NCI-H226 (cell line): ENCODE measurements around the gene ITIH5.

Experiments
- DNase-seq: peaks from one replicate; pipeline ENCODE4 v3.0.0-alpha.2; 2015

ITIH5 gene

GRCh38 chr10:7625836-7626235 is 40.9 kb downstream of the ITIH5 start:
- DNase-seq, result peak; percentile 21

GRCh38 chr10:7625009-7625408 is 41.8 kb downstream of the ITIH5 start:
- DNase-seq, result no peak

DNA sequence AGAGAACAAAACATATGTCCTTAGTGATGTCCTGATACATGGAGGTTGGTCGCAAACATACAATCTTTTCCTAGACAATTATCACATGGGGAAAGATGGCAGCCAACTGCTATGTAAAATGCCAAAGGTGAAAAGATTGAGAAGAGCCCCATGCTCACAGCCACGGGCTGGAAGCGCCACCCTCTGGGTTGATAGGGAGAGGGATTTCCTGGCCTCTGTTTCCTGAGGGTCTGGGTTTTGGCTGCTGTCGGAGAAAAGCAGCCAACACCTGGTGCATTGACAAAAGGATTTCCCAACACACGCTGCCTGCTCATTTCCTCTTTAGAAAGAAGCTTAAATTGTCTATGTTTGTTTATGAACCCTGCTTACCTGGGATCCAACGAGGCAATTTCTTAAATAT is 43.8 kb downstream of the ITIH5 start:
- no peak for DNase-seq

DNA sequence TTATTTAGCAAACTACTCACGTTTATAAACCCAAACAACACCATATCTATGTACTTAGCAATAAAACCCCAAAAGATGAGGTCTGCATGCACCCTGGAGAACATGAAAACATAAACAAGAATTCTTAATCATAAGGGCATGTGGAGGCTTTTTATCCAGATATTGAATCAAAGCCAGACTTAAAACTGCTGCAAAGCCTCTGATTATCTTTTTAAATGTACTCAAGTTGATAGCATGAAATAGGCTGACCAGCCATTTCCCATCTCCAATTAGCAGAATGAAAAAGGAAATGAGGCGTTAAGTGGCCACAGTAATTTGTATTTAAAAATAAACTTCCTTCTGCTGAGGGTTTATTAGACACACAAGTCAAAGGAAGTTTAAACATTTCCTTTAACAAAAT is 48.3 kb downstream of the ITIH5 start:
- no peak for DNase-seq

DNA sequence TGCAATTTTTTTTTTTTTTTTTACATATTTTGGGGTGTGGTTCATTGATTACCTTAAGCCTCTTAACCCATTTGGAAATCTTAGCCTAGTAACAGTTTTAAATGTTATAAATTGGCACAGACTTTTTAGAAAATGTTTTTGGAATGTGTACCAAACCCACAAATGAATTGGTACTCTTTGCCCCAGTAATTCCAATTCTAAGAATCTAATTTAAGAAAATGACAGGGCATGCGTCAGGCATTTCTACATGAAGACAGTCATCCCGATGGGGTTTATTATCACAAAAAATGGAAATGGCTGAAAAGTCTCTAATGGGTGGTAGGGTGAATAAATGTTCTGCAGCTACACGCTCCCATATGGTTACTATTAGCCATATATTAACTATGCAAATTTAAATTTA is 54.9 kb downstream of the ITIH5 start:
- DNase-seq, result no peak

GRCh38 chr10:7610651-7611389 is 55.9 kb downstream of the ITIH5 start:
- DNase-seq, result peak; percentile 64

GRCh38 chr10:7610026-7610425 is 56.7 kb downstream of the ITIH5 start:
- no peak for DNase-seq

DNA sequence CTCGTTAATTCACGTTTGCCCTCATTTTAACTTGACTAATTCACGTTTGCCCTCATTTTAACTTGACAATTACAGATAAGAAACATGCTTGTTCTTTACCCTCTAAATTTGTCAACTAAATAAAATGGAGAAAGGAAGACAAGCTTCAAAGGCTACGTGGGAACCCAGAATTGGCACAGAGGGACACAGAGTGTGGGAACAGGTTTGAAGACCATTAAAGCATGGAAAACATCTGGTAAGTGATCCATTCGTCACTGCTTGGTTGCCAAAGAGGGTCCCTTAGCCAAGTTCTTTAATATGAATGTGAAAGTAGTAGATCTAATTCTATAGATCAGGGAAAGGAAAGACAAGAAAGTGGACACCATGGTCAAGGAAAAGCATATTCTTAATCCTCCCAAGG is 57.2 kb downstream of the ITIH5 start:
- no peak for DNase-seq

GRCh38 chr10:7608001-7608400 is 58.8 kb downstream of the ITIH5 start:
- no peak for DNase-seq

- DNase-seq, result peak; percentile 40
Observed at GRCh38 chr10:7606951-7607404, 59.8 kb downstream of the ITIH5 start.

- DNase-seq, result peak; percentile 19
Observed at GRCh38 chr10:7605565-7606295, 61.0 kb downstream of the ITIH5 start.

- no peak for DNase-seq
Observed at GRCh38 chr10:7601023-7601656, 65.6 kb downstream of the ITIH5 start.

- no peak for DNase-seq
Observed at GRCh38 chr10:7598771-7599170, 68.0 kb downstream of the ITIH5 start.

GRCh38 chr10:7596356-7596755 is 70.4 kb downstream of the ITIH5 start:
- no peak for DNase-seq

DNA sequence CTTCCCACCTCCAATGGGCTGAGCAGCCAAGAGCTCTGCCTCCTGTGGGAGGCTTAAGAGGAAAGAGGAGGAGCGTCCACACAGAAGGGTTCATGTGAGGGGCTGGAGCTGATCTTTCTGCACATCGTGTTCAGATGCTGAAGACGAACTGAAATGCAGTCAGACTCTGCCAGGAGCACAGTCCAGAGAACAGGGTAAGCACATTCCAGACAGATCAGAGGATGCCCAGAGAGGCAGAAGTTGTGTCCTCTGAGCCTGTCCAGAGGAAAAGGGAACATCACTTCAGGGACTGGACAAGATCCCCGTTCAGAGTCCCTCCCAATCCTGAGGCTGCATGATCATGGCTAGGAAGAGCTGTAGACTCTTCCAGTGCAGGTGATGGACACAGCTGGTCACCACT is 72.9 kb downstream of the ITIH5 start:
- DNase-seq, result no peak

- DNase-seq, result no peak
Observed at GRCh38 chr10:7593063-7593462, 73.7 kb downstream of the ITIH5 start.

- DNase-seq, result no peak
Observed at GRCh38 chr10:7592627-7593026, 74.1 kb downstream of the ITIH5 start.

DNA sequence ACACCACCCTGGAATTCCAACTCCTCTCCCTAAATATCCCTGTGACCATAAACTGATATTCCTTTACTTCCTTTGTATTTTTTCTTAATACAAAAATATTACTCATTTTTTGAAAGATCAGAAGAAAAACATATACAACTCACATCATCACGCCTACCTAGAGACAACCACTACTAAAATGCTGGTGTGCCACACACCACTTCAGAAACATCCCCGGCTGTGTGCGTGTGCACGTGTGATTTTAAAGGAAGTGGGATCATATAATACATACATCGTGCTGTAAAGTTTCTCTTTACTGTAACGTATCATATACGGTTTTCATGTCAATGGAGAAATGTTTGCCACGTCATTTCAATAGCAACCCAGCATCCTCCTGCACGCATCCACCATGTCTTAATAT is 76.5 kb downstream of the ITIH5 start:
- DNase-seq, result no peak

DNA sequence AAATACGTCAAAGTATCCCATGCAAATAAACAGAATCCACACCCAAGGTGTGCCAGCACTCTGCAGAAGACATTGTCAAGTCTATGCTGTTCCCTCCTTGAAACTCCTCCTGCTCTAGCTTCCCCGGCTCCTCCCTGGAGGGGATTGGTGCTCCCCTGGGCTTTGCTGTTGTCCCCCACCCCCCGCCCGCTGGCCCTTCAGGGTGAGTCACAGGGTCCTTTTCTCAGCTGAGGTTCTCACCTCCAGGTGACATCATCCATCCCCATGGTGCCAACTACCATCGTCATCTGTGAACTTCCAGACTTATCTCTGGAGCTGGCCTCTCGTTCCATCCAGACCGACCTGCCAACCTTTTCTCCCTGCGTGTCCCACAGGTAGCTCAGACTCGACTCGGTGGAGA is 77.0 kb downstream of the ITIH5 start:
- DNase-seq, result no peak

DNA sequence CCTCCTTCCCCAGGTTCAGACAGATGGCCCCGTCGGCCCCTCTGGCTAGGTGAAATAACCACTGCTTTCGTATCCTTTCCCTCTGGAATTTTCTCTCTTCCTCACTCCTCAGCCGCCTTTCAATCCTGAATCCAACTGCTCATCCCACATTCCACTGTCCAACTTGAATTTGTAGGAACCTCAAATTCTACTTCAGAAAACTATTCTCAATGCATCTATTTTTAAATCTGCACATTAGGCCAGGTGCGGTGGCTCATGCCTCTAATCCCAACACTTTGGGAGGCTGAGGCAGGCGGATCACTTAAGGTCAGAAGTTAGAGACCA is 78.9 kb downstream of the ITIH5 start:
- DNase-seq, result no peak

DNA sequence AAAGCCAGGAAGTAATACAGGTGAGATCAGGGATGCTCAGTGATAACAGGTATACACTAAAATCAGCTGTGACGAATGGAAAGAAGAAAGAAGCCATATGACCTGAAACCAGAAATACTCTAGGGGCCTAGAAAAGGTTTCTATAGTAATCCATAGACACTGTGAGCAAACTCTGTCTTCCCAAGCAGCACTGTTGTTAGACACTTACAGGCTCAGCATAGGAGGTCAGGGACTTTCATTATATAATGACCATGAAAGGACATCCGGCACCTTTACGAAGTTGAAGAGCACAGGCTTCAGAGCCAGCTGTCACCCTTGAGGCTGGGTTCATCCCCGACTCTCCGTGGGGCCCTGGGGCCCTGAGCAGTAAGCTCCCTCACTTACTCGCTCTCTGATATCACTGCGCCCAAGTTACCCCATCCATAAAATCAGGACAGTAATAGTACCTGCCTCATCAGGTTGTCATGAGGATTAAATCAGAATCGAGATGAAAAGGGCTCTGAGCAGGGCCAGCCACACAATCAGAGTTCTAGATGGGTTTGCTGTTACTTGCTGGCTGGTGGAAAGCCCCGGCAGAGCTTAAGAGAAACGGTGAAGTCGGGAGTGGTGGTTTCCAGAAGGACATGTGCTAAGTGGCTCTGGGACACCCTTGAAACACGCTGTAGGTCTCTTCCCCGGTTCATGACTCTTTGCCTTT is 79.5 kb downstream of the ITIH5 start:
- DNase-seq, result no peak

DNA sequence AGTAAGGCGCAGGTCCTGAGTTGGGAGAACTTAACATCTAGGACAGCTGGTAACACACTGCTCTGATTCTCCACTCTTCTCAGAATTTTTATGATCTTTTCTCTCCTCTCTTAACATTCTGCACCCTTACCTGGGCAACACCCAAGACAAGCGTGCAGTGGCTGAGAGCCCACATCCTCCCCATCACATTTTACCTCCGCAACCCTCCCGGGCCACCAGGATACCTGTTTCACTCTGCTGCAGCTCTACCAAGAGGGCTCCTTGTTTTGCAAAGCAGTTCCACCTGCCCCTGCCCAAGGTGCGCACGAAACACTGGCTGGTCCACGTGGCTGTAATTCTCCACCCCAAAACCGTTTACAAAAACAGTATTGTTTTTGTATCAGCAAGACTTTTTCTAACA is 81.5 kb downstream of the ITIH5 start:
- DNase-seq, result no peak

- no peak for DNase-seq
Observed at GRCh38 chr10:7583626-7584025, 83.1 kb downstream of the ITIH5 start.

DNA sequence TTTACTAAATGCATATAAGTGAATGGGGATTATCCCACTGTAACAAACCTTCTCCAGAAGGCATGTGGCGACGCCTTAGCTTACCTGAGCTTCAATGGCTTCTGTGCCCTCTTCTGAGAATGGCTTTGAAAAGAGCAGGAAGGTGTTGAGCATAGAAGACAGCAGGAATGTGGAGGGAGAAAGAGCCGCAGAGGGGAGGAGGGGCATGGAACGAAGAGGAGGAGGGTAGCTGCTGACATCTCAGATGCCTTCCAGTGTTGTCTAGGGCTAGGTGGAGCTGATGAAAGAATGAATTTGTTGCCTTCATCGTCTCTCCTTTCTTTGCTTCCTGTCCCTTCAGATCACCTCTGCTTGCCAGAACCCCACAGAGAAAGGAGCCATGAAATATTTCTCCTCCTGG is 86.2 kb downstream of the ITIH5 start:
- no peak for DNase-seq
